AG08396 (cell line): ENCODE results near the gene COX6A2.
A peak's percentile ranks its signal among the peaks of the same experiment; 100 is the strongest.

Experiments used
- DNase-seq: peaks from one replicate; pipeline ENCODE4 v3.0.0; 2012; ENCODE audit warnings: low spot score, mixed read lengths

Gene COX6A2

GRCh38 chr16:31428279-31428597 lies at the start of gene COX6A2:
Gene COX6A2, minus strand, starts transcription at chr16:31428360. Its CDS starts 35 bp downstream, at chr16:31428325.
- no peak for DNase-seq

- DNase-seq: no peak
These were observed 49.4 kb upstream of the COX6A2 start for GRCh38 chr16:31477220-31478216.

- DNase-seq: no peak
These were observed 48.4 kb upstream of the COX6A2 start for GRCh38 chr16:31476303-31477219.

- DNase-seq: no peak
These were observed 47.8 kb upstream of the COX6A2 start for GRCh38 chr16:31475946-31476302.

GRCh38 chr16:31474773-31475738 lies 46.9 kb upstream of the COX6A2 start:
- DNase-seq: no peak

GRCh38 chr16:31474173-31474714 lies 46.1 kb upstream of the COX6A2 start:
- DNase-seq: peak; percentile 93

GRCh38 chr16:31473264-31473984 lies 45.3 kb upstream of the COX6A2 start:
- no peak for DNase-seq

GRCh38 chr16:31472709-31473203 lies 44.6 kb upstream of the COX6A2 start:
- peak; percentile 98 for DNase-seq

GRCh38 chr16:31471875-31472708 lies 43.9 kb upstream of the COX6A2 start, which contains the start of gene TGFB1I1:
Gene TGFB1I1, plus strand, starts transcription at chr16:31472152. Its CDS starts 37 bp downstream, at chr16:31472189.
- DNase-seq: peak; percentile 92

GRCh38 chr16:31471241-31471874 lies 43.2 kb upstream of the COX6A2 start:
- DNase-seq: no peak

- no peak for DNase-seq
These were observed 42.5 kb upstream of the COX6A2 start for GRCh38 chr16:31470615-31471014.

GRCh38 chr16:31467858-31468257 lies 39.7 kb upstream of the COX6A2 start:
- DNase-seq: no peak

GRCh38 chr16:31467151-31467773 lies 39.1 kb upstream of the COX6A2 start:
- DNase-seq: no peak

GRCh38 chr16:31466381-31466841 lies 38.3 kb upstream of the COX6A2 start:
- no peak for DNase-seq

GRCh38 chr16:31465788-31466370 lies 37.7 kb upstream of the COX6A2 start:
- DNase-seq: no peak

GRCh38 chr16:31464781-31465260 lies 36.7 kb upstream of the COX6A2 start:
- DNase-seq: no peak

GRCh38 chr16:31464348-31464769 lies 36.2 kb upstream of the COX6A2 start:
- no peak for DNase-seq
